Vagina (tissue), 2 donors: Measurements from ENCODE around the gene YOD1.

ENCODE experiments used
- POLR2A ChIP-seq, 2 donors: fragments of 450-650 bp; IDR thresholded peaks; one replicate each; pipeline ENCODE4 v1.6.1; 2017; ENCODE audit warnings: antibody characterized with exemption in 2 of 2, mild to moderate bottlenecking in 2 of 2, moderate library complexity in 2 of 2
- TF ChIP-seq, protein P1 (sequence below), 3 experiments: fragments of 450-650 bp in 2 of 3; fragments of 200-600 bp in 1 of 3; sonication (generic) in 1 of 3; IDR thresholded peaks; one replicate each; pipeline ENCODE4 v1.5.1; 2017 to 2019; ENCODE audit warnings: antibody characterized with exemption in 3 of 3, mild to moderate bottlenecking in 2 of 3, moderate library complexity in 2 of 3

DNA sequence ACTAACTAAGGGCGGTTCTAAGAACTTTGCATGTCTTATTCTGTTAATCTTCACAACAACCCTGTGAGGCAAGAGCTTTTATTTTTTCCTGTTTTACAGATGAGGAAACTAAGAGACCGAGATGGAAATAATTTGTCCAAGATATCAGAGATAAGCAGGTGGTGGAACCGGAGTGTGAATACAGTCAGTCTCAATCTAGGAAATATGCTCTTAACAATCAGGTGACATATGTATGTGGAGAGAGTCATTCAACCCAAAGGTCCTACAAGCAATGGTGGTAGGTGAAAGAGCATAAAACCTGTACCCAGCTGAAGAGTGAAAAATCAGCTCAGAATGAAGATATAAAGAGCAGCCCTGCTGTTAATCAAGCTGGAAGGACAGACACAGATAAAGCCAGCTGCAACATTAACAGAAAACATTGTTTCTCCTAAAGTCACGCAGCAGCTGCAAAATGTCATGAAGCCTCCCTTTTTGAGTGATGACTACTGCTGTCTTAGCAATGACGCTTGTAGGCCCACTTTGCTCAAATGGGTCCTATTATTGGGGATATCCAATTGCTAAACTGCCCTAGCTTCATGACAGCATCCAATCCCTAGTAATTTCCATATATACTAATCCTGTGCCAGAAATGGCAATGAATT lies 50.2 kb downstream of the YOD1 start:
- TF ChIP-seq, protein P1, sequence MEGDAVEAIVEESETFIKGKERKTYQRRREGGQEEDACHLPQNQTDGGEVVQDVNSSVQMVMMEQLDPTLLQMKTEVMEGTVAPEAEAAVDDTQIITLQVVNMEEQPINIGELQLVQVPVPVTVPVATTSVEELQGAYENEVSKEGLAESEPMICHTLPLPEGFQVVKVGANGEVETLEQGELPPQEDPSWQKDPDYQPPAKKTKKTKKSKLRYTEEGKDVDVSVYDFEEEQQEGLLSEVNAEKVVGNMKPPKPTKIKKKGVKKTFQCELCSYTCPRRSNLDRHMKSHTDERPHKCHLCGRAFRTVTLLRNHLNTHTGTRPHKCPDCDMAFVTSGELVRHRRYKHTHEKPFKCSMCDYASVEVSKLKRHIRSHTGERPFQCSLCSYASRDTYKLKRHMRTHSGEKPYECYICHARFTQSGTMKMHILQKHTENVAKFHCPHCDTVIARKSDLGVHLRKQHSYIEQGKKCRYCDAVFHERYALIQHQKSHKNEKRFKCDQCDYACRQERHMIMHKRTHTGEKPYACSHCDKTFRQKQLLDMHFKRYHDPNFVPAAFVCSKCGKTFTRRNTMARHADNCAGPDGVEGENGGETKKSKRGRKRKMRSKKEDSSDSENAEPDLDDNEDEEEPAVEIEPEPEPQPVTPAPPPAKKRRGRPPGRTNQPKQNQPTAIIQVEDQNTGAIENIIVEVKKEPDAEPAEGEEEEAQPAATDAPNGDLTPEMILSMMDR (IDR thresholded peaks at IDR 0.05), result no peak
- no peak for TF ChIP-seq POLR2A (IDR thresholded peaks at IDR 0.05)
